ENCODE data around the gene DISC1. TPM values are rescaled to one million over a fixed set of nuclear protein-coding genes. Genes with fewer than 3 reads are reported as not detected.

DISC1 gene
- total and polyA plus RNA-seq, 2 experiments from 2014 or later: 6.5 to 11.5 TPM

DNA sequence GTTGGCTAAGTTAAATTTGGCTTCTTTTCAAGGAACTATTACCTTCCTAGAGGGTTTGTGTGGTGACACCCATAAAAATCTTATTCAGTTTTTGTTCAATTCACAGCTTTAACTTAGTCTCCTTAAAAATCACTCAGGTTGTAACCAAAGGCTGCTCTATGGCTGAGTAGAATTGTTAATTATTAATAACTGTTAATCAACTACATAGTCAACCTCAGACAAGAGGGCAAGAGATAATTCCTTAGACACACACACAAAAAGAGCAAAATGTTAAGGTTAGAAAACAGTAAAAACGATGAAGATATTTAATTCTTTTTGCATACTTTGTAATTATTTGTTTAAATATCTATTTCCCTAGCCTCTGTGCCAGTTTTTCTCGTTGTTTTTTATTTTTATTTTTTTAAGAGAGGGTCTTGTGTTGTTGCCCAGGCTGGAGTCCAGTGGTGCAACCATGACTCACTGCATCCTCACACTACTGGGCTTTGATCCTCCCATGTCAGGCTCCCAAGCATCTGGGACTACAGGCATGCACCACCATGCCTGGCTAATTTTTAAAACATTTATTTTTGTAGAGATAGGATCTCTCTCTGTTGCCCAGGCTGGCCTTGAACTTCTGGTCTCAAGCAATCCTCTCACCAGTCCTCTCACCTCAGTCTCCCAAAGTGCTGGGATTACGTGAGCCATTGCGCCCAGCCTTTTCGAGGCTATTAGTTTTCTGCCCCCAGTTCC is 215.2 kb downstream of the DISC1 start:
- no peak overlapping the region for H3K4me3 ChIP-seq
- no peaks in the 10 kb centered on the region for H3K27me3 ChIP-seq
- no peaks in the 10 kb centered on the region for H3K36me3 ChIP-seq
- DNase-seq (ENCODE audit: low read depth in 1 of 2, low spot score in 1 of 2): peak in 1 of 2 donors; percentile 73
- no peak overlapping the region for H3K27ac ChIP-seq
- H3K9me3 ChIP-seq (ENCODE audit: low read depth): no peaks in the 10 kb centered on the region
- H3K4me1 ChIP-seq (ENCODE audit: low read depth): peaks cover 40% of the 10 kb centered on the region
- TF ChIP-seq, protein P1, sequence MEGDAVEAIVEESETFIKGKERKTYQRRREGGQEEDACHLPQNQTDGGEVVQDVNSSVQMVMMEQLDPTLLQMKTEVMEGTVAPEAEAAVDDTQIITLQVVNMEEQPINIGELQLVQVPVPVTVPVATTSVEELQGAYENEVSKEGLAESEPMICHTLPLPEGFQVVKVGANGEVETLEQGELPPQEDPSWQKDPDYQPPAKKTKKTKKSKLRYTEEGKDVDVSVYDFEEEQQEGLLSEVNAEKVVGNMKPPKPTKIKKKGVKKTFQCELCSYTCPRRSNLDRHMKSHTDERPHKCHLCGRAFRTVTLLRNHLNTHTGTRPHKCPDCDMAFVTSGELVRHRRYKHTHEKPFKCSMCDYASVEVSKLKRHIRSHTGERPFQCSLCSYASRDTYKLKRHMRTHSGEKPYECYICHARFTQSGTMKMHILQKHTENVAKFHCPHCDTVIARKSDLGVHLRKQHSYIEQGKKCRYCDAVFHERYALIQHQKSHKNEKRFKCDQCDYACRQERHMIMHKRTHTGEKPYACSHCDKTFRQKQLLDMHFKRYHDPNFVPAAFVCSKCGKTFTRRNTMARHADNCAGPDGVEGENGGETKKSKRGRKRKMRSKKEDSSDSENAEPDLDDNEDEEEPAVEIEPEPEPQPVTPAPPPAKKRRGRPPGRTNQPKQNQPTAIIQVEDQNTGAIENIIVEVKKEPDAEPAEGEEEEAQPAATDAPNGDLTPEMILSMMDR (IDR thresholded peaks at IDR 0.05; ENCODE audit: low read depth, low read length): no peak

DNA sequence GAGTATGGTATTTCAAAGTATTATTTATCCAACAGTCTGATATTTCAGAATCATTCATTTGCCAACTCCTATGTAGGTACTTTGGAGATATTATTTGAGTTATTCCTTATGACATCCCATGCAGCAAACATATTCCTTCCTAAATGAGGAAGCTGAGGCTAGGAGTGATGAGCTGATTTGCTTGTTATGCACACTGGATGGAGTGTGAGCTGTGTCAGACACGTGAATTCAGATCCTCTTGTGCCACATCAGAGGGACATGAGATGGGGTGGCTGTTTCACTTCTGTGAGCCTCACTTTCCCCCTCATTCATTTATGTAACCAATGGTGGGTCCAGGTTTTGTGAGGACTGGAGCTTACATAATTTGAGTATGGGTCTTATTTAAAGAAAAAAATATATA is 215.9 kb downstream of the DISC1 start:
- Histone ChIP-seq H3K4me1 (ENCODE audit: low read depth) (peaks cover 46% of the 10 kb centered on the region), H3K27me3 (no peaks in the 10 kb centered on the region), H3K36me3 (no peaks in the 10 kb centered on the region), H3K9me3 (ENCODE audit: low read depth) (no peaks in the 10 kb centered on the region), H3K4me3 (no peak overlapping the region), H3K27ac (no peak overlapping the region)
- TF ChIP-seq, protein P1 (IDR thresholded peaks at IDR 0.05; ENCODE audit: low read depth, low read length): no peak
- no peak for DNase-seq (ENCODE audit: low read depth in 1 of 2, low spot score in 1 of 2)

DNA sequence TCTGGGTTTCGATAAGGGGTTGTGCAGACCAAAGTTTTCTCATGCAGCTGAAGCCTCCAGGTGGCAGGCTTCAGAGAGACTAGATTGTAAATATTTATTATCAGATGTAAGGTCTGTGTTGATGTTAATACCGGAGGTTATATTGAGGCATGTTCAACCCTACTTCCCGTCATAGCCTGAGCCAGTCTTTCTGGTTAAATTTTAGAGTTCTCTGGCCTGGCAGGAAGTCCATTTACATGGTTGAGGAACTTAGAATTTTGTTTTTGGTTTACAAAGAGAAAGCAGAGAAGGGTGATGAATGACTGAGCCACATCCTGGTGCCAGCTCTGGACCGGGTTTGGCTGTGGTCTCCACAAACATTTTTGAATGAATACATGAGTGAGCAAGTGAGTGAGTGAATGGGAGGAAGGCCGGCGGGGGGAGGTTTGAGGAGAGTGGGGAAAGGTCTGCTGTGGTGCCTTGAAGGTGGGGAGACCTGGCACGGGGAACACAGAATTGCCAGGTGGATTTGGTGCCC is 218.5 kb downstream of the DISC1 start:
- Histone ChIP-seq H3K4me1 (ENCODE audit: low read depth) (peaks cover 66% of the 10 kb centered on the region), H3K9me3 (ENCODE audit: low read depth) (no peaks in the 10 kb centered on the region), H3K27me3 (no peaks in the 10 kb centered on the region), H3K36me3 (no peaks in the 10 kb centered on the region), H3K4me3 (peak overlapping the region; percentile 28), H3K27ac (peak overlapping the region; percentile 6)
- DNase-seq (ENCODE audit: low read depth in 1 of 2, low spot score in 1 of 2): no peak
- TF ChIP-seq, protein P1 (IDR thresholded peaks at IDR 0.05; ENCODE audit: low read depth, low read length): no peak

DNA sequence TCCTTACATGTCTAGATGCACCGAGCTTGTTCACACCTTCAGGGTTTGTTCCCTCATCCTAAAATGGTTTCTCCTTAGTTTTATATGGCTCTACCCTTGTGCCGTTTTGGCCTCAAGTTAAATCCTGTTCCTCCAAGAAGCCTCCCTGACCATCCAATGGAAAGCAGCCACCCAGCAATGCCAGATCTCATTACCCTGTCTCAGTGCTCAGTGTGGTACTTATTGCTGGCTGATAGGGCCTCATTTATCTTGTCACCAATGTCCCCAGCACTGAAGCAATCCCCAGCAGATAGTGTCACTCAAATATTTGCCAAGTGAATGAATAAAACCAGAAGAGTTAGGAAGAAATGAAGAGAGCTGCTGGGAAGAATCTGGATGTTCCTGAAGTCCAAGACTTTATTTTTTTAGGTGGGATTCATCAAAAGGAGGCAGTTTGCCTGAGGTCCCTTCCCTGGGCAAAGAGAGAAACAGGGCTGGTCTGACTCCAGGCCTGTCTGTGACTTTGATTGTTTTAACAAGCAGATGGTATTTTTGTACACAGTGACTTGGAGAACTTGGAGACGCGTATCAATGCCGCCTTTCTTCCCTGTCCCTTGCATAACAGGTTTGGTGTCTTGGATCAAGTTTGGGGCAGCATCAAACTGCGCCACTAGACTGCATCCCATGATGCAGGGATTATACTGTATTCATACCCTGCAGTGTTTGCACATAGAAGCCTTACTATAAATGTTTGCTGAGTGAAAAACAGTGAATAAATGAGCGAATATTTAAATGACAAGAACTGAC is 221.2 kb downstream of the DISC1 start:
- Histone ChIP-seq H3K9me3 (ENCODE audit: low read depth) (no peaks in the 10 kb centered on the region), H3K4me3 (peak overlapping the region; percentile 28), H3K4me1 (ENCODE audit: low read depth) (peaks cover 77% of the 10 kb centered on the region), H3K27me3 (no peaks in the 10 kb centered on the region), H3K36me3 (no peaks in the 10 kb centered on the region), H3K27ac (peak overlapping the region; percentile 99)
- peak in 1 of 2 donors; percentile 45 for DNase-seq (ENCODE audit: low read depth in 1 of 2, low spot score in 1 of 2)
- TF ChIP-seq, protein P1 (IDR thresholded peaks at IDR 0.05; ENCODE audit: low read depth, low read length): no peak

DNA sequence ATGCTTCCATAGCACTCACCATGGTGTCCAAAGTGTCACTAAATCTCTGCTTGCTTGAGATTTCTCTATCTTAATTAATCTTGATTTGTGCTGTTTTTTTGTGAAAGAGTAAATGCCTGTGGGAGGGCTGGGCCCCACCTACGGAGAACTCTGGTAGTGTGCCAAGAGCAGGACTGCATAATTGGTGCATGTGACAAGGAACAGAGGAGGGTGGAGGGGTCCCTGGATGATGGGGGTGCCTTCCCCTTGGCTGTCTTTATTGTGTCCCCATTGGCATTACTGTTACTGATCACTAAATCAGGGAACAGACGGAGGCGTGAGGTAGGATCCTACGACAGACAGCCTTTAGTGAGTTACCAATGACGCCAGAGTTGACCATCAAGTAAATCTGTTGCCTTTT is 223.4 kb downstream of the DISC1 start:
- Histone ChIP-seq H3K27me3 (no peaks in the 10 kb centered on the region), H3K4me1 (ENCODE audit: low read depth) (peaks cover 64% of the 10 kb centered on the region), H3K4me3 (no peak overlapping the region), H3K9me3 (ENCODE audit: low read depth) (no peaks in the 10 kb centered on the region), H3K36me3 (no peaks in the 10 kb centered on the region), H3K27ac (peak overlapping the region; percentile 99)
- DNase-seq (ENCODE audit: low read depth in 1 of 2, low spot score in 1 of 2): no peak
- TF ChIP-seq, protein P1 (IDR thresholded peaks at IDR 0.05; ENCODE audit: low read depth, low read length): no peak
